Nephron (organoid): ENCODE measurements around the gene KRT76.

Experiments
- H3K27ac Mint-ChIP-seq, 3 experiments: 2 replicates each; pipeline ENCODE4 v1.8.0; 2020; ENCODE audit warnings: mixed read lengths in 3 of 3, mild to moderate bottlenecking in 2 of 3, moderate library complexity in 1 of 3
- H3K27me3 Mint-ChIP-seq: 2 replicates; pipeline ENCODE4 v1.8.0; 2021; ENCODE audit warnings: low read depth, mild to moderate bottlenecking, moderate library complexity, mixed read lengths
- H3K36me3 Mint-ChIP-seq: 2 replicates; pipeline ENCODE4 v1.8.0; 2020; ENCODE audit warnings: low read depth, mixed read lengths
- H3K4me1 Mint-ChIP-seq: 2 replicates; pipeline ENCODE4 v1.8.0; 2020; ENCODE audit warnings: mixed read lengths
- H3K4me3 Mint-ChIP-seq, 3 experiments: 2 replicates each; pipeline ENCODE4 v1.8.0; 2020; ENCODE audit warnings: mild to moderate bottlenecking in 3 of 3, mixed read lengths in 3 of 3, moderate library complexity in 2 of 3
- H3K9me3 Mint-ChIP-seq: 2 replicates; pipeline ENCODE4 v1.8.0; 2020; ENCODE audit warnings: mixed read lengths
- TF ChIP-seq, protein P1 (sequence below), 3 experiments: fragments of 200-600 bp; sonication (generic); IDR thresholded peaks; one replicate each; pipeline ENCODE4 v1.5.0; 2021; ENCODE audit warnings: antibody characterized with exemption in 3 of 3; ENCODE audit not compliant: unreplicated experiment in 3 of 3

The KRT76 gene

DNA sequence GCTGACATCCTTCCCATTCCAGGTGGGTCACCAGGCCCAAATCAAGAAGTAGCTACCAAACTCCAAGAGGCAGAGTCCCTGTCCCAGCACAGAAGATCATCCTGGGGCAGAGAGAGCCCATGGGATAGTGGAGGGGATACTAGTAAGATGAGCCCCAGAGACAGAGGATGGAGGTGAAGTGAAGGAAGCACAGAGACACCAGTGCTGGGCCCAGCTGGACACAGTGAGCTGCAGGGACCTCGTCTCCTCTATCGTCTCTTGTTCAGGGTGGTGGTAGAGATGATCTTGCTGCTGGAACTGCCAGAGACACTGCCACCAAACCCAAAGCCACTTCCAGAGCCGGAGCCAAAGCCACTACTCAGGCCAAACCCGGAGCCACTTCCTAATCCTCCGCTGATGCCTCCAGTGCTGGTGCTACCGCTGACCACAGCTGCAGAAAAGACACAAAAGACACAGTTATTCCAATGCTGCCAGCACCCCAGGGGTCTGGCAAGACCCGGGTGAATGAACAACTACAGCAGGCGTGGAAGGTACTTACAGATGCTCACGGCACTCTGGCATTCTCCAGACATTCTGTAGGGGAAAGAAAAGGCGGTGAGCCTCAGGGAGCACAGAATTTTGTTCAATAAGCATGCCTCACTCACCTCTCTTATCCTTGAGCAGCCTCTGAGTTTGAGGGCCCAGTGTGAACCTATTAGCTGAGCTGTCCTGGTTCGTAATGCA, 29.8 kb upstream of the KRT76 start:
- Mint-ChIP-seq H3K4me1 (peaks cover 17% of the 10 kb centered on the region), H3K9me3 (no peaks in the 10 kb centered on the region), H3K27me3 (peaks cover 36% of the 10 kb centered on the region), H3K27ac (no peak overlapping the region), H3K36me3 (no peaks in the 10 kb centered on the region), H3K4me3 (no peak overlapping the region)
- TF ChIP-seq, protein P1, sequence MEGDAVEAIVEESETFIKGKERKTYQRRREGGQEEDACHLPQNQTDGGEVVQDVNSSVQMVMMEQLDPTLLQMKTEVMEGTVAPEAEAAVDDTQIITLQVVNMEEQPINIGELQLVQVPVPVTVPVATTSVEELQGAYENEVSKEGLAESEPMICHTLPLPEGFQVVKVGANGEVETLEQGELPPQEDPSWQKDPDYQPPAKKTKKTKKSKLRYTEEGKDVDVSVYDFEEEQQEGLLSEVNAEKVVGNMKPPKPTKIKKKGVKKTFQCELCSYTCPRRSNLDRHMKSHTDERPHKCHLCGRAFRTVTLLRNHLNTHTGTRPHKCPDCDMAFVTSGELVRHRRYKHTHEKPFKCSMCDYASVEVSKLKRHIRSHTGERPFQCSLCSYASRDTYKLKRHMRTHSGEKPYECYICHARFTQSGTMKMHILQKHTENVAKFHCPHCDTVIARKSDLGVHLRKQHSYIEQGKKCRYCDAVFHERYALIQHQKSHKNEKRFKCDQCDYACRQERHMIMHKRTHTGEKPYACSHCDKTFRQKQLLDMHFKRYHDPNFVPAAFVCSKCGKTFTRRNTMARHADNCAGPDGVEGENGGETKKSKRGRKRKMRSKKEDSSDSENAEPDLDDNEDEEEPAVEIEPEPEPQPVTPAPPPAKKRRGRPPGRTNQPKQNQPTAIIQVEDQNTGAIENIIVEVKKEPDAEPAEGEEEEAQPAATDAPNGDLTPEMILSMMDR (IDR thresholded peaks at IDR 0.05; ENCODE audit: unreplicated experiment in 3 of 3): no peak

DNA sequence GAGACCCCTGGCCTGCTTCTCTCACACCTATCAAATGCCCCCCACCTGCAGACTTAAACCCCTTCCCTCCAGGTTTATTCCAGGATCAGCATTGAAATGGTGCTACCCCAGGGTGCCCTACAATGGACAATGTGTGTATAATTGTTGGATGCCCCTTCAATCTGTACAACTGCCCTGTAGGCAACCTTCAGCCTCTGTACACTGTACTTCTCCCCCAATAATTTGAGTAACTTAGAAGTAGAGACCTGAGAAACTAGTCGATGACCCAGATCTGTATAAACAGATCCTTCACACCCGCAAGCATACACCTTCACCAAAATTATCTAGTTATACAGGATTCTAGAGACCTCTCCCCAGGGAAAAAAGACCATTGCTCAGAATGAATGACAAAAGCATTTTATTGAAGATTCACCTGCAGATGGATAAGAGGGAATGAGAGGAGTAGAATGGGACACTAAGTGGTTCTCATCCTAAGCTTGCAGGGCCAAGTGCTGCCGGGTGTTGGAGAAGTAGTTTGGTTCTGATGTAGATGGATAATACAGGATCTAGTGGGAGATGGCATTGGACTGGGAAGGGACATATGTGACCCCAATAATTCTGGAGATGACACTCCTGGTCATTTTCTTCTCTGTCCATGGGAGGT, 29.1 kb upstream of the KRT76 start:
- Mint-ChIP-seq H3K4me1 (peaks cover 17% of the 10 kb centered on the region), H3K27me3 (peaks cover 36% of the 10 kb centered on the region), H3K9me3 (no peaks in the 10 kb centered on the region), H3K27ac (no peak overlapping the region), H3K36me3 (no peaks in the 10 kb centered on the region), H3K4me3 (no peak overlapping the region)
- TF ChIP-seq, protein P1 (IDR thresholded peaks at IDR 0.05; ENCODE audit: unreplicated experiment in 3 of 3): no peak

DNA sequence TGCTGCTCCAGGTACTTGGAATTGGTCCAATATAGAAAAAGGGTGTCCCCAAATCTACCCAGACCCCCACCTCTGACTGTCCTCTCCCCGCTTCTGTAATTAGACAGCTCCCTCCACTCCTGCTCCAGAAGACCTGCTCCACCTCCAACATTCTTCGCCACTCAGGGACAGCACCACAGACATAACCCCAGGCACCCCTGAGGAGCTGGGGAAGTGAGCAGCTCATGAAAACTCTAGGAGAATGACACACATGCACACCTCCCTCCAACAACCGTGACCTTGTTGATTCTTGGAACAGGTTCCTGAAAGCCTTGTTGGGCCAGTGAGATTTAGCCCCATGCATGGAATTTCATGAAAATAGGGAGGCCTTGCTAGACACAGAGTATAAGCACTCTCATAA, 28.6 kb upstream of the KRT76 start:
- Mint-ChIP-seq H3K9me3 (no peaks in the 10 kb centered on the region), H3K4me3 (no peak overlapping the region), H3K27ac (no peak overlapping the region), H3K36me3 (no peaks in the 10 kb centered on the region), H3K27me3 (peaks cover 36% of the 10 kb centered on the region), H3K4me1 (peaks cover 17% of the 10 kb centered on the region)
- TF ChIP-seq, protein P1 (IDR thresholded peaks at IDR 0.05; ENCODE audit: unreplicated experiment in 3 of 3): no peak

DNA sequence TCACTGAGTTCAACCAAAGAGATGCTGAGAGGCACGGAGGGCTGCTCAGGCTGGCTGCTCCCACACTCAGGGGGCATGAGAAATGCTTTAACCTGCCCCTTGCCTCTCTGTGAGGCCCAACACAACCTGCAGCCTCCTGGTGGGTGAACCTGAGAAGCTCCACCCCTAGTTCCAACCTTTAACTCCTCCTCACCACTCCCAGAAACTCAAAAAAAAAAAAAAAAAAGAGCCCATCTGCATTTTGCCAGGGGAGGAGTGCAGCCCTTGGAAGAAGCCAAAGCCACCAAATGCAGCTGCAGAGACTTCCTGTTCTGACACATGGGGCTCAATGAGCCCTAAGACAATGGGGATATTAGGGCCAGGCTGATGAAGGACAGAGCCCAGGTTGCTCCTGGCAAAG, 27.9 kb upstream of the KRT76 start:
- Mint-ChIP-seq H3K9me3 (no peaks in the 10 kb centered on the region), H3K27me3 (peaks cover 36% of the 10 kb centered on the region), H3K27ac (no peak overlapping the region), H3K4me3 (no peak overlapping the region), H3K4me1 (peaks cover 17% of the 10 kb centered on the region), H3K36me3 (no peaks in the 10 kb centered on the region)
- TF ChIP-seq, protein P1 (IDR thresholded peaks at IDR 0.05; ENCODE audit: unreplicated experiment in 3 of 3): no peak

DNA sequence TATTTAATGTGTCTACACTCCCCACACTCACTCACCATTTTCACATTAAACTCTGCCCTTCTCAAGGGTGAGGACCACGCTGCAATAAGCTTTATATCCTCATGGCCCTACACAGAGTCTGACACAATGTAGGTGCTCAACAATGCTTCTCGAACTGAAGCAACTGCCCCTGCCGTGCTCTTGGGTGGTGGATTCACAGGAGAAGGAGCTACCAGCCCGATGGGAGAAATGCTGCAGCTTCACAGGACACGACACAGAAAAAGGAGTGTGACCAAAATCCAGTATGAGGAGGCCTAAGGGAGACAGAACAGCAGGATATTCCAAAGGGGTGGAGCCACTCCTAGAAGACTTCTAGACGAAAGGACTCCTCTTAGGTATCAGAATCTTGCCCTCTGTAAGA, 25.3 kb upstream of the KRT76 start:
- Mint-ChIP-seq H3K36me3 (no peaks in the 10 kb centered on the region), H3K4me3 (no peak overlapping the region), H3K9me3 (no peaks in the 10 kb centered on the region), H3K27ac (no peak overlapping the region), H3K4me1 (peaks cover 17% of the 10 kb centered on the region), H3K27me3 (peaks cover 24% of the 10 kb centered on the region)
- TF ChIP-seq, protein P1 (IDR thresholded peaks at IDR 0.05; ENCODE audit: unreplicated experiment in 3 of 3): no peak

DNA sequence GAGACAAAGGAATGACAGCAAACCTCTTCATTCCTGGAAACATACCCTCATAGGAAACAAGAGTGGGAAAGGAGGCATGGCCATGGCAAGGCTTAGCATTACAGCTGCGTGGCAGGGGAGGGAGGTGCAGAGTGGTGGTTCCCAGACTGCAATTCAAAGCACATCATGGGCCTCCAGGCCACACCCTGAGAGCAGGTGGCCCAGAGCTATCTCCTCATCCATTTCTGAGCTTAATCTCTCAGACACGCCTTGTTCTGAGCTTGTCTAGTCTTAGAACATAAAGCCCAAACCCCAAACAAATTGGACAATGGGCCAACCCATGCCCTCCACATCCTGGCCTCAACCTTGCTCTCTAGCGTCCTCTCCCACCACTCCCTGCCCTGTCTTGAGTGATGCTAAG, 24.6 kb upstream of the KRT76 start:
- H3K36me3 Mint-ChIP-seq: no peaks in the 10 kb centered on the region
- no peaks in the 10 kb centered on the region for H3K9me3 Mint-ChIP-seq
- H3K4me1 Mint-ChIP-seq: peaks cover 17% of the 10 kb centered on the region
- TF ChIP-seq, protein P1 (IDR thresholded peaks at IDR 0.05; ENCODE audit: unreplicated experiment in 3 of 3): no peak
- peaks cover 24% of the 10 kb centered on the region for H3K27me3 Mint-ChIP-seq
- H3K27ac Mint-ChIP-seq: no peak overlapping the region
- H3K4me3 Mint-ChIP-seq: no peak overlapping the region
